Large intestine (tissue), 3 donors: ENCODE results near the gene MYZAP. TPM values are rescaled to one million over a fixed set of nuclear protein-coding genes. Genes with fewer than 3 reads are reported as not detected.

Experiments
- DNase-seq, 2 donors: peaks; one replicate each; pipeline versions ENCODE4 v3.0.0 to v3.0.0-alpha.2; 2013
- H3K27ac ChIP-seq: one replicate; pipeline ENCODE4 v1.5.1; 2013; ENCODE audit warnings: low read length
- H3K27me3 ChIP-seq: 2 replicates; pipeline ENCODE4 v1.6.1; 2013; ENCODE audit warnings: low read length; ENCODE audit not compliant: control insufficient read depth, insufficient read depth
- H3K36me3 ChIP-seq: 2 replicates; pipeline ENCODE4 v1.6.1; 2013; ENCODE audit warnings: low read length; ENCODE audit not compliant: control insufficient read depth, insufficient read depth
- H3K4me1 ChIP-seq: one replicate; pipeline ENCODE4 v1.6.1; 2013; ENCODE audit warnings: low read length; ENCODE audit not compliant: control insufficient read depth, insufficient read depth
- H3K4me3 ChIP-seq: one replicate; pipeline ENCODE4 v1.5.1; 2013; ENCODE audit warnings: low read length
- H3K9me3 ChIP-seq: one replicate; pipeline ENCODE4 v1.6.1; 2013; ENCODE audit warnings: mild to moderate bottlenecking, low read depth, low read length, moderate library complexity; ENCODE audit not compliant: control insufficient read depth
- WGBS: methylation state at CpG from one replicate; pipeline ENCODE4 v1.1.5; 2013; ENCODE audit warnings: low lambda C conversion rate; ENCODE audit not compliant: insufficient coverage; 5-methylcytosine and 5-hydroxymethylcytosine counted together
- polyA plus RNA-seq: library from polyadenylated mRNA; unstranded; fragments of 120-200 nt; gene quantifications from one replicate; pipeline ENCODE4 v1.2.1, GENCODE V29; 2013

The MYZAP gene
- polyA plus RNA-seq, 1 donor: 17.5 TPM

- Histone ChIP-seq H3K9me3 (no peaks in the 10 kb centered on the region), H3K4me1 (peaks cover 15% of the 10 kb centered on the region), H3K36me3 (no peaks in the 10 kb centered on the region), H3K27ac (no peak overlapping the region), H3K27me3 (no peaks in the 10 kb centered on the region), H3K4me3 (no peak overlapping the region)
- no peak for DNase-seq
- WGBS: no CpG with 5 or more reads among the region's 1 CpG
These were observed 79.9 kb downstream of the MYZAP start for GRCh38 chr15:57671636-57672035.

- no CpG with 5 or more reads among the region's 9 CpGs for WGBS
- Histone ChIP-seq H3K36me3 (no peaks in the 10 kb centered on the region), H3K27ac (peak overlapping the region; percentile 58), H3K4me1 (peaks cover 15% of the 10 kb centered on the region), H3K27me3 (no peaks in the 10 kb centered on the region), H3K4me3 (no peak overlapping the region), H3K9me3 (no peaks in the 10 kb centered on the region)
- peak; percentile 45 to 73 for DNase-seq
These were observed 83.9 kb downstream of the MYZAP start for GRCh38 chr15:57675481-57676181.

GRCh38 chr15:57676585-57676984 lies 84.9 kb downstream of the MYZAP start:
- H3K27ac ChIP-seq: no peak overlapping the region
- DNase-seq: no peak
- peaks cover 15% of the 10 kb centered on the region for H3K4me1 ChIP-seq
- no peaks in the 10 kb centered on the region for H3K27me3 ChIP-seq
- no peaks in the 10 kb centered on the region for H3K36me3 ChIP-seq
- no peaks in the 10 kb centered on the region for H3K9me3 ChIP-seq
- 62% methylated on average over 3 of the region's 5 CpGs for WGBS
- H3K4me3 ChIP-seq: no peak overlapping the region

- WGBS: no CpG with 5 or more reads among the region's 3 CpGs
- no peaks in the 10 kb centered on the region for H3K36me3 ChIP-seq
- no peak overlapping the region for H3K4me3 ChIP-seq
- H3K27ac ChIP-seq: no peak overlapping the region
- peaks cover 10% of the 10 kb centered on the region for H3K4me1 ChIP-seq
- no peaks in the 10 kb centered on the region for H3K27me3 ChIP-seq
- H3K9me3 ChIP-seq: no peaks in the 10 kb centered on the region
- no peak for DNase-seq
These were observed 85.5 kb downstream of the MYZAP start for GRCh38 chr15:57677204-57677603.

- DNase-seq: no peak
- no peak overlapping the region for H3K4me3 ChIP-seq
- no peaks in the 10 kb centered on the region for H3K27me3 ChIP-seq
- H3K27ac ChIP-seq: no peak overlapping the region
- H3K4me1 ChIP-seq: peaks cover 7% of the 10 kb centered on the region
- no peaks in the 10 kb centered on the region for H3K9me3 ChIP-seq
- H3K36me3 ChIP-seq: peaks cover 4% of the 10 kb centered on the region
- no CpG with 5 or more reads among the region's 1 CpG for WGBS
These were observed 88.3 kb downstream of the MYZAP start for GRCh38 chr15:57680021-57680420.

- DNase-seq: no peak
- H3K9me3 ChIP-seq: no peaks in the 10 kb centered on the region
- no peaks in the 10 kb centered on the region for H3K27me3 ChIP-seq
- WGBS: no CpG with 5 or more reads among the region's 1 CpG
- peaks cover 5% of the 10 kb centered on the region for H3K4me1 ChIP-seq
- peaks cover 4% of the 10 kb centered on the region for H3K36me3 ChIP-seq
- H3K4me3 ChIP-seq: no peak overlapping the region
- H3K27ac ChIP-seq: no peak overlapping the region
These were observed 89.3 kb downstream of the MYZAP start for GRCh38 chr15:57681011-57681410.

- H3K4me1 ChIP-seq: peaks cover 7% of the 10 kb centered on the region
- no peak for DNase-seq
- WGBS: no CpG with 5 or more reads among the region's 1 CpG
- peaks cover 4% of the 10 kb centered on the region for H3K36me3 ChIP-seq
- no peak overlapping the region for H3K27ac ChIP-seq
- no peaks in the 10 kb centered on the region for H3K9me3 ChIP-seq
- H3K4me3 ChIP-seq: no peak overlapping the region
- H3K27me3 ChIP-seq: no peaks in the 10 kb centered on the region
These were observed 91.8 kb downstream of the MYZAP start for GRCh38 chr15:57683481-57683880.

- peaks cover 4% of the 10 kb centered on the region for H3K36me3 ChIP-seq
- H3K27me3 ChIP-seq: no peaks in the 10 kb centered on the region
- no peaks in the 10 kb centered on the region for H3K9me3 ChIP-seq
- DNase-seq: no peak
- no CpG with 5 or more reads among the region's 8 CpGs for WGBS
- H3K4me1 ChIP-seq: peaks cover 7% of the 10 kb centered on the region
- H3K27ac ChIP-seq: peak overlapping the region; percentile 19
- H3K4me3 ChIP-seq: no peak overlapping the region
These were observed 92.9 kb downstream of the MYZAP start for GRCh38 chr15:57684491-57685151.

- Histone ChIP-seq H3K27ac (peak overlapping the region; percentile 78), H3K36me3 (peaks cover 4% of the 10 kb centered on the region), H3K27me3 (no peaks in the 10 kb centered on the region), H3K9me3 (no peaks in the 10 kb centered on the region), H3K4me1 (peaks cover 7% of the 10 kb centered on the region), H3K4me3 (no peak overlapping the region)
- DNase-seq: peak; percentile 36 to 71
- WGBS: no CpG with 5 or more reads among the region's 7 CpGs
These were observed 93.8 kb downstream of the MYZAP start for GRCh38 chr15:57685306-57686095.

GRCh38 chr15:57686657-57687056 lies 95.0 kb downstream of the MYZAP start:
- Histone ChIP-seq H3K9me3 (no peaks in the 10 kb centered on the region), H3K27me3 (no peaks in the 10 kb centered on the region), H3K4me1 (peaks cover 7% of the 10 kb centered on the region), H3K27ac (peak overlapping the region; percentile 78), H3K36me3 (peaks cover 6% of the 10 kb centered on the region), H3K4me3 (no peak overlapping the region)
- no peak for DNase-seq
- WGBS: no CpG with 5 or more reads among the region's 4 CpGs
